H1 (cell line): ENCODE data around the gene SPINK9. TPM values are rescaled to one million over a fixed set of nuclear protein-coding genes. Genes with fewer than 3 reads are reported as not detected.

Source experiments
- ASH2L ChIP-seq: fragments of 200-600, 300-600 bp; sonication (generic); IDR thresholded peaks from one replicate; pipeline ENCODE4 v1.7.1; 2017; ENCODE audit warnings: low read length
- ATF2 ChIP-seq: IDR thresholded peaks from 2 replicates; pipeline ENCODE4 v1.6.1; 2012; ENCODE audit warnings: low read length, inconsistent platforms
- CHD1 ChIP-seq: IDR thresholded peaks from 2 replicates; pipeline ENCODE4 v1.6.1; 2012; ENCODE audit warnings: low read depth, low read length, improper control_type of control experiment
- CREB1 ChIP-seq: IDR thresholded peaks from 2 replicates; pipeline ENCODE4 v1.6.1; 2012; ENCODE audit warnings: inconsistent platforms
- EGR1 ChIP-seq: IDR thresholded peaks from 2 replicates; pipeline ENCODE4 v1.6.1; 2011; ENCODE audit warnings: low read depth, low read length, borderline replicate concordance
- EP300 ChIP-seq, 2 experiments: IDR thresholded peaks; 1 replicate in 1 of 2; 2 replicates in 1 of 2; pipeline ENCODE4 v1.6.1; 2011 to 2012; ENCODE audit warnings: low read depth in 2 of 2, low read length in 2 of 2, mild to moderate bottlenecking in 2 of 2, borderline replicate concordance in 1 of 2, inconsistent platforms in 1 of 2, moderate library complexity in 1 of 2
- EZH2 ChIP-seq: fragments of 200-600 bp; sonication (generic); IDR thresholded peaks from 2 replicates; pipeline ENCODE4 v1.7.1; 2012; ENCODE audit warnings: low read depth, mild to moderate bottlenecking, moderate library complexity, low read length, inconsistent platforms; ENCODE audit not compliant: severe bottlenecking
- FOSL1 ChIP-seq: IDR thresholded peaks from 2 replicates; pipeline ENCODE4 v1.6.1; 2011; ENCODE audit warnings: mild to moderate bottlenecking, low read depth, low read length, moderate library complexity; ENCODE audit not compliant: insufficient read depth
- GTF2F1 ChIP-seq: IDR thresholded peaks from 2 replicates; pipeline ENCODE4 v1.6.1; 2012; ENCODE audit warnings: low read depth, low read length, improper control_type of control experiment, borderline replicate concordance
- HDAC6 ChIP-seq: IDR thresholded peaks from one replicate; pipeline ENCODE4 v1.7.1; 2012; ENCODE audit warnings: low read depth, mild to moderate bottlenecking, inconsistent platforms, low read length, moderate library complexity
- JUN ChIP-seq: IDR thresholded peaks from 2 replicates; pipeline ENCODE4 v1.6.1; 2011; ENCODE audit warnings: low read depth, mild to moderate bottlenecking, improper control_type of control experiment, low read length
- NANOG ChIP-seq: IDR thresholded peaks from 2 replicates; pipeline ENCODE4 v1.6.1; 2011; ENCODE audit warnings: low read length, low read depth, mild to moderate bottlenecking, inconsistent platforms; ENCODE audit not compliant: insufficient read depth, poor library complexity, severe bottlenecking
- NRF1 ChIP-seq: IDR thresholded peaks from 2 replicates; pipeline ENCODE4 v1.6.1; 2011; ENCODE audit warnings: mild to moderate bottlenecking, low read depth, low read length, improper control_type of control experiment
- POU5F1 ChIP-seq: IDR thresholded peaks from 2 replicates; pipeline ENCODE4 v1.6.1; 2011; ENCODE audit warnings: low read depth, mild to moderate bottlenecking, low read length, moderate library complexity
- RBBP5 ChIP-seq: IDR thresholded peaks from 2 replicates; pipeline ENCODE4 v1.7.1; 2012; ENCODE audit warnings: low read depth, mild to moderate bottlenecking, inconsistent platforms, low read length, moderate library complexity, borderline replicate concordance
- RNF2 ChIP-seq: fragments of 200-900, 300-1000 bp; sonication (generic); IDR thresholded peaks from 2 replicates; pipeline ENCODE4 v1.7.1; 2016; ENCODE audit warnings: borderline replicate concordance, low read depth, mild to moderate bottlenecking, antibody characterized with exemption, low read length; ENCODE audit not compliant: poor library complexity, severe bottlenecking; ENCODE audit errors: missing control alignments
- SIN3A ChIP-seq, 2 experiments: IDR thresholded peaks in 1 of 2; conservative IDR thresholded peaks in 1 of 2; 2 replicates each; pipeline ENCODE4 v1.6.1; 2011 to 2012; ENCODE audit warnings: low read length in 2 of 2, improper control_type of control experiment in 1 of 2, low read depth in 1 of 2, mild to moderate bottlenecking in 1 of 2
- SIX5 ChIP-seq: IDR thresholded peaks from 2 replicates; pipeline ENCODE4 v1.6.1; 2011; ENCODE audit warnings: mild to moderate bottlenecking, low read depth, low read length
- SP1 ChIP-seq: IDR thresholded peaks from 2 replicates; pipeline ENCODE4 v1.6.1; 2011; ENCODE audit warnings: low read depth, low read length
- TCF12 ChIP-seq: IDR thresholded peaks from 2 replicates; pipeline ENCODE4 v1.6.1; 2011; ENCODE audit warnings: low read depth, mild to moderate bottlenecking, low read length
- TEAD4 ChIP-seq: IDR thresholded peaks from 2 replicates; pipeline ENCODE4 v1.6.1; 2012; ENCODE audit warnings: low read depth, low read length, inconsistent platforms, mixed read lengths
- ZNF274 ChIP-seq: IDR thresholded peaks from 2 replicates; pipeline ENCODE4 v1.7.0; 2012; ENCODE audit warnings: low read length, borderline replicate concordance; ENCODE audit errors: extremely low read depth
- polyA plus RNA-seq, 7 experiments: library from polyadenylated mRNA; depleted of rRNA in 3 of 7; stranded (reverse) in 5 of 7; unstranded in 2 of 7; fragments of >200 nt in 5 of 7; fragments of 200-250 nt in 2 of 7; gene quantifications; 1 replicate in 5 of 7; 2 replicates in 1 of 7; 4 replicates in 1 of 7; pipeline versions ENCODE4 v1.2.1 to v1.2.3, GENCODE V29; 2011 to 2013; ENCODE audit warnings: missing spikeins in 2 of 7, mixed read lengths in 2 of 7
- total RNA-seq: library from RNA; stranded (reverse); fragmentation: NEBNext Ultra II Directional; extraction: Animal tissue kit (Norgen Biotek cat#: 25700); gene quantifications from 2 replicates; pipeline ENCODE4 v1.2.1, GENCODE V29; 2021

SPINK9 gene
- total and polyA plus RNA-seq, 2 of the 8 experiments (the other 6 are each of a cell fraction or from before 2014, with no cell fraction given): not detected

DNA sequence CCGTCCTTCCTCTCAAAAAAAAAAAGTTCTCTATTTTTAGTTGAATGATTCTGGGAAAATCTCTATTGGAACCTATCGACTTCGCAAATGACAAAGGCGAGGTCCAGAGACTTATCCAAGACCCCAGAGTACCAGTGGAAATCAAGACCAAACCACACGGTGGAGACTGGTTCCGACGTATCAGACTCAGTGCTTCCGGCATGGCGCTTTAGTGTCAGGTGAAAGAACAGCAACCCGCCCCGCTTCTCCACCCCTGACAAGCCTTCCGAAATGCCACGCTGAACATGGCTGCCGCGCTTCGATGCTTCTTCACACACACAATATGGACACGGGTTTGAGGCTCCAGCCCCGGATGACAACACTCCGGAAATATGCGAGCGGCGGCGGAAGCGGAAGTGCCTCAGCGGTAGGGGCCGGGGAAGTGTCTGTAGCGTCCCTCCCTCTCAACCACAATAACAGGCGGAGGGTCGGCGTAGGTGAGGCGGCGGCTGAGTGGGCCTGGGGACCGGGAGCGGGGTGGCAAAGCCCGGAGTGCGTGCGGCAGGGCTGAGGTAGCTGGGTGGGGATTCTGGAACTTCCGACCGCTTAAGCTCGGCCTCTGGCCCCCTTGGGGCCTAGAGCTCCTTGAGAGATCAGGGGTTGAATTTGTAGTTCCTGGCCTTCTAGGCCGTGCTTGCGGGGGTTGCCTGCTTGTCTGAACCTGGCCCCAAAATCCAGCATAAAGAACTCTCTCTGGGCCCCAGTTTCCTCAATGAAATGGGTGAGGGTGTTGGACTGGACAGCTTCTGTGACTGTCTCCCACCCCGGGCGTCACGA is 48.4 kb downstream of the SPINK9 start, which contains the start of gene FBXO38 (continued):
- TF ChIP-seq EGR1: peak; percentile 80
- peak; percentile 51 for TF ChIP-seq CREB1
- TF ChIP-seq SP1: peak; percentile 41; the same call in 1 of the 2 replicates
- TF ChIP-seq NANOG: no peak
- TF ChIP-seq POU5F1: no peak
- no peak for TF ChIP-seq TCF12
- TF ChIP-seq GTF2F1: no peak
- TF ChIP-seq EZH2: no peak
- TF ChIP-seq NRF1: no peak
- TF ChIP-seq ATF2: peak; percentile 92
- peak; percentile 70 for TF ChIP-seq SIX5
- 0 out of 2 replicates have a peak, but pooled peaks have one; percentile 31 for TF ChIP-seq CHD1
- TF ChIP-seq ASH2L: peak; percentile 69
- TF ChIP-seq TEAD4: peak; percentile 81
- TF ChIP-seq JUN: peak; percentile 74; the same call in 1 of the 2 replicates
- no peak for TF ChIP-seq FOSL1
- TF ChIP-seq RNF2: no peak
- TF ChIP-seq SIN3A (conservative IDR thresholded peaks at IDR 0.05 in 1 of 2, IDR thresholded peaks at IDR 0.05 in 1 of 2; ENCODE audit: low read depth in 1 of 2, low read length in 2 of 2): peak in 1 of 2 experiments; percentile 96; a peak in 3 of 4 replicates
- TF ChIP-seq HDAC6: no peak
- no peak for TF ChIP-seq ZNF274
- no peak for TF ChIP-seq EP300 (IDR thresholded peaks at IDR 0.05; ENCODE audit: borderline replicate concordance in 1 of 2, low read depth in 2 of 2, low read length in 2 of 2)
- TF ChIP-seq RBBP5: no peak
